NCI-H146 (cell line): ENCODE data around the gene PALLD.
"Not testable (repeated sequence)": the region's sequence is repeated elsewhere in the genome, so short reads cannot be mapped to it uniquely, and the experiment has no call there.

Experiments used
- DNase-seq: peaks from one replicate; lab custom pipeline; 2025; lab: John Stamatoyannopoulos, UW

Gene PALLD

GRCh38 chr4:168908093-168908492 lies 411.2 kb downstream of the PALLD start:
- no peak for DNase-seq

GRCh38 chr4:168908851-168909273 lies 412.0 kb downstream of the PALLD start:
- no peak for DNase-seq

GRCh38 chr4:168914095-168914494 lies 417.2 kb downstream of the PALLD start:
- no peak for DNase-seq

- no peak for DNase-seq
Observed at GRCh38 chr4:168917138-168917779, 420.4 kb downstream of the PALLD start.

GRCh38 chr4:168919706-168920324 lies 423.0 kb downstream of the PALLD start:
- no peak for DNase-seq

- DNase-seq = no peak
Observed at GRCh38 chr4:168920441-168921065, 423.7 kb downstream of the PALLD start.

- peak; percentile 63 for DNase-seq
Observed at GRCh38 chr4:168923526-168924194, 426.8 kb downstream of the PALLD start.

GRCh38 chr4:168924667-168925066 lies 427.8 kb downstream of the PALLD start:
- no peak for DNase-seq

GRCh38 chr4:168925789-168926490 lies 429.1 kb downstream of the PALLD start:
- DNase-seq = no peak

GRCh38 chr4:168928346-168928745 lies 431.5 kb downstream of the PALLD start:
- DNase-seq = no peak

GRCh38 chr4:168928875-168929274 lies 432.0 kb downstream of the PALLD start:
- DNase-seq = no peak

- no peak for DNase-seq
Observed at GRCh38 chr4:168930413-168931196, 433.8 kb downstream of the PALLD start.

- DNase-seq = no peak
Observed at GRCh38 chr4:168931215-168931650, 434.4 kb downstream of the PALLD start.

- DNase-seq = no peak
Observed at GRCh38 chr4:168932138-168932537, 435.3 kb downstream of the PALLD start.

- DNase-seq = no peak
Observed at GRCh38 chr4:168933423-168933822, 436.6 kb downstream of the PALLD start.

- DNase-seq = not testable (repeated sequence)
Observed at GRCh38 chr4:168937473-168937872, 440.6 kb downstream of the PALLD start.

GRCh38 chr4:168942985-168943384 lies 446.1 kb downstream of the PALLD start:
- no peak for DNase-seq

GRCh38 chr4:168945291-168945690 lies 448.4 kb downstream of the PALLD start:
- DNase-seq = no peak

GRCh38 chr4:168952821-168953246 lies 456.0 kb downstream of the PALLD start:
- DNase-seq = not testable (repeated sequence)

GRCh38 chr4:168955674-168956073 lies 458.8 kb downstream of the PALLD start:
- no peak for DNase-seq

- no peak for DNase-seq
Observed at GRCh38 chr4:168960716-168961115, 463.9 kb downstream of the PALLD start.
